Natural killer cell (primary cell): ENCODE results near the gene DGKB. TPM values are rescaled to one million over a fixed set of nuclear protein-coding genes. Genes with fewer than 3 reads are reported as not detected.

ENCODE experiments used
- ATAC-seq, 3 donors: fragments of 150-1000 bp in 2 of 3; fragments of 200-7000 bp in 1 of 3; cut with Tn5 transposase; 1 replicate in 1 of 3; 2 replicates in 2 of 3; pipeline ENCODE4 v1.10.0; 2021; ENCODE audit warnings: mild to moderate bottlenecking in 2 of 3, moderate library complexity in 2 of 3
- DNase-seq, 2 donors: peaks; one replicate each; pipeline versions ENCODE4 v3.0.0 to v3.0.0-alpha.2; 2013 to 2021; ENCODE audit warnings: mixed read lengths in 1 of 2
- H3K27ac ChIP-seq: one replicate; pipeline ENCODE4 v1.5.1; 2013; ENCODE audit warnings: mild to moderate bottlenecking, low read length
- H3K27me3 ChIP-seq: one replicate; pipeline ENCODE4 v1.6.1; 2013; ENCODE audit warnings: low read length; ENCODE audit not compliant: control insufficient read depth, insufficient read depth
- H3K36me3 ChIP-seq: one replicate; pipeline ENCODE4 v1.6.1; 2013; ENCODE audit warnings: low read length; ENCODE audit not compliant: control insufficient read depth, insufficient read depth
- H3K4me1 ChIP-seq: one replicate; pipeline ENCODE4 v1.6.1; 2013; ENCODE audit warnings: low read length; ENCODE audit not compliant: control insufficient read depth, insufficient read depth
- H3K4me3 ChIP-seq: one replicate; pipeline ENCODE4 v1.5.1; 2013; ENCODE audit warnings: low read length
- H3K9me3 ChIP-seq: one replicate; pipeline ENCODE4 v1.6.1; 2013; ENCODE audit warnings: low read length; ENCODE audit not compliant: control insufficient read depth, insufficient read depth
- H3K27ac Mint-ChIP-seq, 2 donors: one replicate each; pipeline ENCODE4 v1.8.0; 2022; ENCODE audit warnings: mild to moderate bottlenecking in 2 of 2, mixed read lengths in 2 of 2, moderate library complexity in 1 of 2
- H3K27me3 Mint-ChIP-seq, 2 donors: one replicate each; pipeline ENCODE4 v1.8.0; 2022; ENCODE audit warnings: low read depth in 2 of 2, mixed read lengths in 2 of 2
- H3K36me3 Mint-ChIP-seq: one replicate; pipeline ENCODE4 v1.8.0; 2022; ENCODE audit warnings: mixed read lengths
- H3K4me1 Mint-ChIP-seq, 2 donors: one replicate each; pipeline ENCODE4 v1.8.0; 2022; ENCODE audit warnings: mixed read lengths in 2 of 2
- H3K4me3 Mint-ChIP-seq: one replicate; pipeline ENCODE4 v1.8.0; 2022; ENCODE audit warnings: mild to moderate bottlenecking, moderate library complexity, mixed read lengths
- H3K9me3 Mint-ChIP-seq, 2 donors: one replicate each; pipeline ENCODE4 v1.8.0; 2022; ENCODE audit warnings: mixed read lengths in 2 of 2
- CTCF ChIP-seq: fragments of 200-600 bp; IDR thresholded peaks from one replicate; pipeline ENCODE4 v1.8.0; 2022; ENCODE audit warnings: antibody characterized with exemption
- WGBS: methylation state at CpG from one replicate; pipeline ENCODE4 v1.1.7; 2013; ENCODE audit warnings: missing lambda C conversion rate; ENCODE audit not compliant: insufficient coverage; 5-methylcytosine and 5-hydroxymethylcytosine counted together
- intact Hi-C: fragments of 100-400 bp; cut with micrococcal nuclease; formaldehyde crosslinking; loops from one replicate; pipeline ENCODE4 v1.14.2; 2022
- total RNA-seq, 4 donors: library from RNA; stranded (reverse); fragments of 120-200 nt in 1 of 4; gene quantifications; one replicate each; pipeline versions ENCODE4 v1.2.3 to v1.2.4, GENCODE V29; 2013 to 2022

The DGKB gene
- total RNA-seq, 3 donors from 2014 or later (not counting 1 experiment from before 2014, with no cell fraction given), result not detected

- Histone ChIP-seq H3K27ac (no peak overlapping the region), H3K9me3 (no peaks in the 10 kb centered on the region), H3K4me3 (no peak overlapping the region), H3K4me1 (no peaks in the 10 kb centered on the region), H3K27me3 (no peaks in the 10 kb centered on the region), H3K36me3 (no peaks in the 10 kb centered on the region)
- ATAC-seq (no peak), DNase-seq (no peak)
- Mint-ChIP-seq H3K4me1 (no peaks in the 10 kb centered on the region), H3K9me3 (peaks cover 2 to 3% of the 10 kb centered on the region in 2 donors), H3K27me3 (no peaks in the 10 kb centered on the region), H3K4me3 (no peak overlapping the region), H3K27ac (no peak overlapping the region), H3K36me3 (no peaks in the 10 kb centered on the region)
- WGBS, result 82% methylated on average over 2 of the region's 2 CpGs
- intact Hi-C loops, result no loop called here
- no peak for TF ChIP-seq CTCF
Observed at GRCh38 chr7:14124716-14125115, 777.8 kb downstream of the DGKB start.

- Mint-ChIP-seq H3K36me3 (no peaks in the 10 kb centered on the region), H3K4me1 (no peaks in the 10 kb centered on the region)
Observed at GRCh38 chr7:14123923-14124322, 778.6 kb downstream of the DGKB start.

GRCh38 chr7:14115701-14116100 lies 786.9 kb downstream of the DGKB start:
- Histone ChIP-seq H3K27me3 (no peaks in the 10 kb centered on the region), H3K4me3 (no peak overlapping the region), H3K27ac (no peak overlapping the region), H3K9me3 (no peaks in the 10 kb centered on the region), H3K36me3 (no peaks in the 10 kb centered on the region), H3K4me1 (no peaks in the 10 kb centered on the region)
- Mint-ChIP-seq H3K4me1 (no peaks in the 10 kb centered on the region), H3K27me3 (no peaks in the 10 kb centered on the region), H3K4me3 (no peak overlapping the region), H3K27ac (no peak overlapping the region), H3K36me3 (no peaks in the 10 kb centered on the region), H3K9me3 (peaks cover 8 to 11% of the 10 kb centered on the region in 2 donors)
- no peak for TF ChIP-seq CTCF
- ATAC-seq, result no peak
- intact Hi-C loops, result no loop called here
- WGBS, result 92% methylated on average over 2 of the region's 2 CpGs
- no peak for DNase-seq

More at GRCh38 chr7:14123923-14124322, 778.6 kb downstream of the DGKB start:
- Mint-ChIP-seq H3K9me3 (peaks cover 0 to 3% of the 10 kb centered on the region in 2 donors), H3K27me3 (no peaks in the 10 kb centered on the region), H3K27ac (no peak overlapping the region), H3K4me3 (no peak overlapping the region)
- intact Hi-C loops, result no loop called here
- 0% methylated on average over 1 of the region's 1 CpG for WGBS
- H3K27ac ChIP-seq, result no peak overlapping the region
- H3K9me3 ChIP-seq, result no peaks in the 10 kb centered on the region
- no peaks in the 10 kb centered on the region for H3K27me3 ChIP-seq
- ATAC-seq (no peak), DNase-seq (no peak)
- TF ChIP-seq CTCF, result no peak
- H3K4me1 ChIP-seq, result no peaks in the 10 kb centered on the region
- H3K36me3 ChIP-seq, result no peaks in the 10 kb centered on the region
- H3K4me3 ChIP-seq, result no peak overlapping the region

DNA sequence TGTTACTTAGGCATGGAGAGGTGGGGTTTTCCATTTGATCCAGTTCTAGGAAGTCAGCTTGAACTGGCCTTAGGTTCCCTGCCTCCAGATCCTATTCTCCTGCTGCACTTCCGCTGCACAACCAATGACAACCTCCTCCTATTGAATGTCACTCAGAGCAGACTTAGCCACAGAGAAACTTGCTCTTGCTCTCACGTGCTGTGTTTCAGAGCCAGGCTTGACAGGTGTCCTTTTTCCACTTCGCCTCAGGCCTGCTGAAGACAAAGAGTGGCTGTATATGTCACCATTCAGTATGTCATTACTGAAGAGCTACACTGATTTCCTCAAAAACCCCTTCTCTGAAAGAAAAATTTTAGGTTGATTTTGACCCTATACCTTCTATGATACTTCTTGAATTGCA lies 797.7 kb downstream of the DGKB start:
- no peak overlapping the region for H3K4me3 Mint-ChIP-seq
- Histone ChIP-seq H3K9me3 (no peaks in the 10 kb centered on the region), H3K27ac (no peak overlapping the region), H3K27me3 (no peaks in the 10 kb centered on the region), H3K36me3 (no peaks in the 10 kb centered on the region), H3K4me1 (no peaks in the 10 kb centered on the region), H3K4me3 (no peak overlapping the region)
- WGBS, result 62% methylated on average over 3 of the region's 3 CpGs
- DNase-seq (no peak), ATAC-seq (no peak)
- no peak overlapping the region for H3K27ac Mint-ChIP-seq
- TF ChIP-seq CTCF, result no peak
- H3K36me3 Mint-ChIP-seq, result peaks cover 6% of the 10 kb centered on the region
- intact Hi-C loops, result no loop called here
- H3K4me1 Mint-ChIP-seq, result no peaks in the 10 kb centered on the region
- H3K27me3 Mint-ChIP-seq, result no peaks in the 10 kb centered on the region
- peaks cover 11 to 12% of the 10 kb centered on the region in 2 donors for H3K9me3 Mint-ChIP-seq
